Sigmoid colon (tissue), 7 donors: Measurements from ENCODE around the gene TULP3. TPM values are rescaled to one million over a fixed set of nuclear protein-coding genes. Genes with fewer than 3 reads are reported as not detected.

Experiments
- DNase-seq: peaks from one replicate; pipeline ENCODE4 v3.0.0-alpha.2; 2019
- H3K27ac ChIP-seq, 4 donors: fragments of 200-600 bp; sonication (generic); one replicate each; pipeline ENCODE4 v1.5.1; 2016 to 2019; ENCODE audit warnings: mild to moderate bottlenecking in 1 of 4
- H3K27me3 ChIP-seq, 3 donors: fragments of 200-600 bp; sonication (generic); one replicate each; pipeline ENCODE4 v1.5.1; 2019; ENCODE audit warnings: mild to moderate bottlenecking in 1 of 3
- H3K36me3 ChIP-seq, 4 donors: fragments of 200-600 bp; sonication (generic); one replicate each; pipeline ENCODE4 v1.5.1; 2016 to 2019
- H3K4me1 ChIP-seq, 4 donors: fragments of 200-600 bp; sonication (generic); one replicate each; pipeline ENCODE4 v1.5.1; 2017 to 2019
- H3K4me3 ChIP-seq, 4 donors: fragments of 200-600 bp; sonication (generic); one replicate each; pipeline ENCODE4 v1.5.1; 2017 to 2019; ENCODE audit warnings: mild to moderate bottlenecking in 2 of 4, moderate library complexity in 1 of 4
- H3K9me3 ChIP-seq, 4 donors: fragments of 200-600 bp in 3 of 4; sonication (generic) in 3 of 4; one replicate each; pipeline versions ENCODE4 v1.5.1 to v1.6.1; 2013 to 2019
- EP300 ChIP-seq, 4 donors: sonication (generic); formaldehyde crosslinking; IDR thresholded peaks; one replicate each; pipeline ENCODE4 v1.6.1; 2017; ENCODE audit warnings: antibody characterized with exemption in 4 of 4
- POLR2A ChIP-seq, 2 donors: fragments of 450-650 bp; IDR thresholded peaks; one replicate each; pipeline ENCODE4 v1.6.1; 2016; ENCODE audit warnings: antibody characterized with exemption in 2 of 2, mild to moderate bottlenecking in 2 of 2, moderate library complexity in 2 of 2
- POLR2AphosphoS5 ChIP-seq, 4 donors: sonication (generic); formaldehyde crosslinking; IDR thresholded peaks; one replicate each; pipeline ENCODE4 v1.6.1; 2017; ENCODE audit warnings: antibody characterized with exemption in 4 of 4
- WGBS, 2 donors: extraction: QIAGEN DNeasy Blood & Tissue Kit; methylation state at CpG; one replicate each; pipeline ENCODE4 v1.1.7; 2013; 5-methylcytosine and 5-hydroxymethylcytosine counted together
- intact Hi-C: fragments of 100-400 bp; cut with DNase I; formaldehyde crosslinking; loops from one replicate; pipeline ENCODE4 v1.15.1; 2023
- polyA plus RNA-seq, 3 donors: library from polyadenylated mRNA; stranded (reverse); fragments of 200-250 nt; gene quantifications; one replicate each; pipeline ENCODE4 v1.2.3, GENCODE V29; 2013
- total RNA-seq, 4 donors: library from RNA; depleted of rRNA; stranded (reverse); fragments of >200 nt; gene quantifications; one replicate each; pipeline ENCODE4 v1.1.0, GENCODE V29; 2016
- TF ChIP-seq, protein P1 (sequence below), 4 experiments: fragments of 450-650 bp in 3 of 4; fragments of 200-600 bp in 1 of 4; IDR thresholded peaks; one replicate each; pipeline ENCODE4 v1.5.1; 2016 to 2019; ENCODE audit warnings: antibody characterized with exemption in 4 of 4, mild to moderate bottlenecking in 3 of 4, moderate library complexity in 2 of 4
- donor health status: healthy with polysubstance abuse.
- donor health status: Bipolar disorder and iron deficiency.
- donor health status: healthy.

TULP3 gene
- total and polyA plus RNA-seq, 7 donors = 3.0 to 32.1 (median 17.8) TPM

DNA sequence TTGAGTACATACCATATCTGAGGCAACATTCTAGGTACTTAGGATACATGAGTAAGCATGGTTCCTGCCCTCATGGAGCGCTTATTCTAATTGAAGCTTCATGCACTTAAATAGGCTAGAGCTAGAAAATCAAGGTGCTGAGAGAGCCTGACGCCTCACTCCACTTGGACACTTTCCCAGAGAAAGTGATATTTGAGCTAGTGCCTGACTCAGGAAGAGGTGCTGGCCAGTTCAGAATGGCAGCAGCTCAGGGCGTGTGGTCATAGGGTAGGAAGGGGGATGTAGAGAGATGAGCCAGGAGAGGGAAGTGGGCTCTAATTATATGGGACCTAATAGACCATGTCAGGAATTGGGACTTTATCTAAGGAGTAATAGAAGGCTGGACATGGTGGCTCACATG, 33.3 kb downstream of the TULP3 start:
- H3K27ac ChIP-seq = no peak overlapping the region
- H3K4me3 ChIP-seq = no peak overlapping the region
- no peaks in the 10 kb centered on the region for H3K4me1 ChIP-seq
- 94 to 95% methylated on average over 3 of the region's 3 CpGs for WGBS, 2 donors
- no peaks in the 10 kb centered on the region for H3K27me3 ChIP-seq
- no peak for TF ChIP-seq EP300 (IDR thresholded peaks at IDR 0.05)
- TF ChIP-seq, protein P1, sequence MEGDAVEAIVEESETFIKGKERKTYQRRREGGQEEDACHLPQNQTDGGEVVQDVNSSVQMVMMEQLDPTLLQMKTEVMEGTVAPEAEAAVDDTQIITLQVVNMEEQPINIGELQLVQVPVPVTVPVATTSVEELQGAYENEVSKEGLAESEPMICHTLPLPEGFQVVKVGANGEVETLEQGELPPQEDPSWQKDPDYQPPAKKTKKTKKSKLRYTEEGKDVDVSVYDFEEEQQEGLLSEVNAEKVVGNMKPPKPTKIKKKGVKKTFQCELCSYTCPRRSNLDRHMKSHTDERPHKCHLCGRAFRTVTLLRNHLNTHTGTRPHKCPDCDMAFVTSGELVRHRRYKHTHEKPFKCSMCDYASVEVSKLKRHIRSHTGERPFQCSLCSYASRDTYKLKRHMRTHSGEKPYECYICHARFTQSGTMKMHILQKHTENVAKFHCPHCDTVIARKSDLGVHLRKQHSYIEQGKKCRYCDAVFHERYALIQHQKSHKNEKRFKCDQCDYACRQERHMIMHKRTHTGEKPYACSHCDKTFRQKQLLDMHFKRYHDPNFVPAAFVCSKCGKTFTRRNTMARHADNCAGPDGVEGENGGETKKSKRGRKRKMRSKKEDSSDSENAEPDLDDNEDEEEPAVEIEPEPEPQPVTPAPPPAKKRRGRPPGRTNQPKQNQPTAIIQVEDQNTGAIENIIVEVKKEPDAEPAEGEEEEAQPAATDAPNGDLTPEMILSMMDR (IDR thresholded peaks at IDR 0.05) = no peak
- peak; percentile 25 for DNase-seq
- H3K9me3 ChIP-seq = no peaks in the 10 kb centered on the region
- intact Hi-C loops = no loop called here
- H3K36me3 ChIP-seq = peaks cover 11 to 85% (median 41%) of the 10 kb centered on the region in 4 donors

DNA sequence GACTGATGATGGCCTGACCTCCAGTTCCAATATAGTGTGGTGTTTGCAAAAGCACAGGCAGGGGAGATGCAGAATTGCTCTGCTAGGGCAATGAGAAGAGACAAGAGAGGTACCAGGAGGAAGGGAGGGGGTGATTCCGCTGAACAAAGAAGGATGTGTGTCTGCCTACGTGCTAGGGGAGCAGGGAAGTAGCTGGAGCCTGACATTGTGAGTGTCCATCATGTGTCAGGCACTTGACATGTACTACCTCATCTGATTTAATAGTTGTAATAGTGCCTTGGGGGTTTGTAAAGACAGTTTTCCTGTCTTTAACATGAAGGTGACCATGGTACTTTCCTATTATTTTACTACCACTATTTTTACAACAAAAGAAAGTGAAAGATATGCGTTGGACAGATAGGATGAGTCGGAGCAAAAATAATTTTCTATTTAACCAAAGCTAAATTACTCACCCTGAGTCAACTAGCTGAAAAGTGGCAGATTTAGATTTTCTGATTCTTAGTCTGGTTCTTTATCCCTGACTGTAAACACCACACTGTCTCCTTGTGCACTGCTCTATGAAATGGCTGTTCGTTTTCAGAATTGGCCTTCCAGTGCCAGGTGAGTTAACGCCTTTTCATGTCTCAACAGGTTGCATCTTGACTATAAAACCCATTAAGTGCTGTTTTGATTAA, 34.8 kb downstream of the TULP3 start:
- Histone ChIP-seq H3K27ac (no peak overlapping the region), H3K4me1 (no peaks in the 10 kb centered on the region), H3K36me3 (peaks cover 11 to 81% (median 42%) of the 10 kb centered on the region in 4 donors), H3K4me3 (no peak overlapping the region), H3K27me3 (no peaks in the 10 kb centered on the region), H3K9me3 (no peaks in the 10 kb centered on the region)
- 88 to 92% methylated on average over 6 of the region's 6 CpGs for WGBS, 2 donors
- TF ChIP-seq POLR2A (IDR thresholded peaks at IDR 0.05) = no peak
- no peak for TF ChIP-seq EP300 (IDR thresholded peaks at IDR 0.05)
- no peak for TF ChIP-seq POLR2AphosphoS5 (IDR thresholded peaks at IDR 0.05)
- TF ChIP-seq, protein P1 (IDR thresholded peaks at IDR 0.05) = no peak
- intact Hi-C loops = no loop called here
- DNase-seq = no peak

DNA sequence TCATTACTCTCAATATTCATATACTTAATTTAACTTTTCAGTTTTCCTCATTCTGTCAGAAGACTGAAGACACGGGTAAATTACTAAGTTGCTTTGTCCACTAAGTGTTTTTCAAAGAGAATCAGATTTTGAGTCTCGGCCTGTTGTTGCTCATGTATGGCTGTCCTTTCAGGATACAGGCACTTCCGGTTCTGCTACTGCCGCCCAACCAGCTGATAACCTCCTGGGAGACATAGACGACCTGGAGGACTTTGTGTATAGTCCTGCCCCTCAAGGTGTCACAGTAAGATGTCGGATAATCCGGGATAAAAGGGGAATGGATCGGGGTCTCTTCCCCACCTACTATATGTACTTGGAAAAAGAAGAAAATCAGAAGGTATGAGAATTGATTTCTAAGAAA, 40.2 kb downstream of the TULP3 start:
- Histone ChIP-seq H3K9me3 (no peaks in the 10 kb centered on the region), H3K27me3 (no peaks in the 10 kb centered on the region), H3K4me1 (no peaks in the 10 kb centered on the region), H3K4me3 (no peak overlapping the region), H3K36me3 (peaks cover 26 to 79% (median 47%) of the 10 kb centered on the region in 4 donors), H3K27ac (no peak overlapping the region)
- DNase-seq = peak; percentile 32
- intact Hi-C loops = no loop called here
- WGBS, 2 donors = 90% methylated on average over 8 of the region's 8 CpGs
- no peak for TF ChIP-seq EP300 (IDR thresholded peaks at IDR 0.05)
- TF ChIP-seq, protein P1 (IDR thresholded peaks at IDR 0.05) = no peak
- no peak for TF ChIP-seq POLR2AphosphoS5 (IDR thresholded peaks at IDR 0.05)
- TF ChIP-seq POLR2A (IDR thresholded peaks at IDR 0.05) = no peak

DNA sequence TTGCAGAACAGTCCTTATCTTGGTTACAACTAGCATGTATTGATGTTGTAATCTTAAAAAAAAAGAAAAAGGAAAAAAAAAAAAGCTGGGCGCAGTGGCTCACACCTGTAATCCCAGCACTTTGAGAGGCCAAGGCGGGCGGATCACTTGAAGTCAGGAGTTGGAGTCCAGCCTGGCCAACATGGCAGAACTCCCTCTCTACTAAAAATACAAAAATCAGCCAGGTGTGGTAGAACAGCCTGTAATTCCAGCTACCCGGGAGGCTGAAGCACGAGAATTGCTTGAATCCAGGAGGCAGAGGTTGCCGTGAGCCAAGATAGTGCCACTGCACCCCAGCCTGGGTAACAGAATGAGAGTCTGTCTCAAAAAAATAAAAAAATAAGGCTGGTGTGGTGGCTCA, 42.9 kb downstream of the TULP3 start:
- WGBS, 2 donors = 95 to 96% methylated on average over 6 of the region's 6 CpGs
- Histone ChIP-seq H3K36me3 (peaks cover 33 to 86% (median 51%) of the 10 kb centered on the region in 4 donors), H3K4me3 (no peak overlapping the region), H3K27me3 (no peaks in the 10 kb centered on the region), H3K4me1 (no peaks in the 10 kb centered on the region), H3K27ac (no peak overlapping the region), H3K9me3 (no peaks in the 10 kb centered on the region)
- intact Hi-C loops = no loop called here
- TF ChIP-seq POLR2A (IDR thresholded peaks at IDR 0.05) (no peak), POLR2AphosphoS5 (IDR thresholded peaks at IDR 0.05) (no peak), EP300 (IDR thresholded peaks at IDR 0.05) (no peak)
- TF ChIP-seq, protein P1 (IDR thresholded peaks at IDR 0.05) = no peak
- DNase-seq = no peak

DNA sequence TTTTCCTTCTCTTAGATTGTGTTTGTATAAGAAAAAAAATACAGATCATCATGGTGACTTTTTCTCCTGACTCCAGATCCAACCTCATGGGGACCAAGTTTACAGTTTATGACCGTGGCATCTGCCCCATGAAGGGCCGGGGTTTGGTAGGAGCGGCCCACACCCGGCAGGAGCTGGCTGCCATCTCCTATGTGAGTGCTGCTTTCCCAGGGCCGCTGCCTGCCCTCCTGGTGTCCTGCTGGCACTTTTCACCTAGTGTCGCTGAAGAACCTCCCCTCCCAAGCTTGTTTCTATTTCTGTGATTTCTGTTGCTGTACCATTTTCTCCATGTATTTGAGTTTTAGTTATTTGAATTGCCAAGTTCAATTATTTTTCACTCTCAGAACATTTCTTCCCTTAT, 43.7 kb downstream of the TULP3 start:
- intact Hi-C loops = no loop called here

More for the DNA sequence above, 43.7 kb downstream of the TULP3 start:
- Histone ChIP-seq H3K27ac (no peak overlapping the region), H3K9me3 (no peaks in the 10 kb centered on the region), H3K36me3 (peaks cover 33 to 92% (median 57%) of the 10 kb centered on the region in 4 donors), H3K27me3 (no peaks in the 10 kb centered on the region), H3K4me3 (no peak overlapping the region), H3K4me1 (no peaks in the 10 kb centered on the region)
- TF ChIP-seq POLR2A (IDR thresholded peaks at IDR 0.05) = no peak
- TF ChIP-seq, protein P1 (IDR thresholded peaks at IDR 0.05) = no peak
- no peak for TF ChIP-seq POLR2AphosphoS5 (IDR thresholded peaks at IDR 0.05)
- TF ChIP-seq EP300 (IDR thresholded peaks at IDR 0.05) = no peak
- 92 to 93% methylated on average over 6 of the region's 6 CpGs for WGBS, 2 donors
- DNase-seq = peak; percentile 29
